Smooth muscle cell (in vitro differentiated cells): ENCODE results near the gene SLC23A1. TPM values are rescaled to one million over a fixed set of nuclear protein-coding genes. Genes with fewer than 3 reads are reported as not detected.

Experiments
- DNase-seq: peaks from one replicate; lab custom pipeline; 2025; ENCODE audit not compliant: unreplicated experiment; lab: John Stamatoyannopoulos, UW
- H2AFZ ChIP-seq: fragments of 200-600 bp; sonication (generic); 2 replicates; pipeline ENCODE4 v1.6.0; 2016; ENCODE audit warnings: antibody characterized with exemption, low read depth, mild to moderate bottlenecking
- H3F3A ChIP-seq: fragments of 200-600 bp; sonication (generic); 2 replicates; pipeline ENCODE4 v1.6.0; 2017; ENCODE audit warnings: antibody characterized with exemption, low read depth
- H3K27ac ChIP-seq: fragments of 200-600 bp; sonication (generic); 2 replicates; pipeline ENCODE4 v1.5.1; 2016; ENCODE audit warnings: low read depth, mild to moderate bottlenecking
- H3K27me3 ChIP-seq: fragments of 200-600 bp; sonication (generic); 2 replicates; pipeline ENCODE4 v1.6.1; 2016; ENCODE audit warnings: low read depth, mild to moderate bottlenecking
- H3K36me3 ChIP-seq: fragments of 200-600 bp; sonication (generic); 2 replicates; pipeline ENCODE4 v1.5.1; 2016; ENCODE audit warnings: low read depth
- H3K4me1 ChIP-seq: fragments of 200-600 bp; sonication (generic); 2 replicates; pipeline ENCODE4 v1.5.1; 2016; ENCODE audit warnings: low read depth
- H3K4me2 ChIP-seq: fragments of 200-600 bp; sonication (generic); 2 replicates; pipeline ENCODE4 v1.6.0; 2016; ENCODE audit warnings: mild to moderate bottlenecking
- H3K4me3 ChIP-seq: fragments of 200-600 bp; sonication (generic); 2 replicates; pipeline ENCODE4 v1.5.1; 2016; ENCODE audit warnings: mild to moderate bottlenecking
- H3K79me2 ChIP-seq: fragments of 200-600 bp; sonication (generic); 2 replicates; pipeline ENCODE4 v1.6.0; 2016; ENCODE audit warnings: low read depth, mild to moderate bottlenecking
- H3K9ac ChIP-seq: fragments of 200-600 bp; sonication (generic); 2 replicates; pipeline ENCODE4 v1.6.0; 2016; ENCODE audit warnings: low read depth
- H3K9me3 ChIP-seq: fragments of 200-600 bp; sonication (generic); replicated peaks from 2 replicates; pipeline ENCODE4 v1.5.1; 2016; ENCODE audit warnings: low read depth
- H4K20me1 ChIP-seq: fragments of 200-600 bp; sonication (generic); 2 replicates; pipeline ENCODE4 v1.6.0; 2016; ENCODE audit warnings: low read depth
- CTCF ChIP-seq: fragments of 200-600 bp; sonication (generic); IDR thresholded peaks from 2 replicates; pipeline ENCODE4 v1.5.1; 2017; ENCODE audit warnings: borderline replicate concordance, mild to moderate bottlenecking, antibody characterized with exemption; ENCODE audit not compliant: insufficient read depth, poor library complexity, severe bottlenecking
- WGBS: methylation state at CpG from one replicate; pipeline ENCODE4 v1.1.7; 2016; ENCODE audit warnings: low lambda C conversion rate; 5-methylcytosine and 5-hydroxymethylcytosine counted together
- polyA plus RNA-seq: library from polyadenylated mRNA; unstranded; fragments of >200 nt; fragmentation: Nextera tagmentation; extraction: Ambion mirVana; gene quantifications from 2 replicates; pipeline ENCODE4 v1.2.1, GENCODE V29; 2016
- total RNA-seq: library from RNA; depleted of rRNA; stranded (reverse); fragments of >200 nt; gene quantifications from 2 replicates; pipeline ENCODE4 v1.2.3, GENCODE V29; 2014

Gene SLC23A1
- total and polyA plus RNA-seq, 2 experiments from 2014 or later = 0.22 TPM; not detected in 1

GRCh38 chr5:139340051-139340450, 43.0 kb downstream of the SLC23A1 start:
- Histone ChIP-seq H3F3A (peaks cover 13% of the 10 kb centered on the region), H3K4me1 (peaks cover 21% of the 10 kb centered on the region), H3K27ac (no peak overlapping the region), H3K4me3 (no peak overlapping the region), H3K9ac (no peak overlapping the region), H2AFZ (no peak overlapping the region), H3K9me3 (no peaks in the 10 kb centered on the region), H3K36me3 (no peaks in the 10 kb centered on the region), H3K79me2 (peaks cover 34% of the 10 kb centered on the region), H4K20me1 (peaks cover 28% of the 10 kb centered on the region), H3K4me2 (no peak overlapping the region), H3K27me3 (no peaks in the 10 kb centered on the region)
- no peak for TF ChIP-seq CTCF
- 59% methylated on average over 2 of the region's 2 CpGs for WGBS
- DNase-seq = no peak

- no peak for DNase-seq
- Histone ChIP-seq H3K9ac (no peak overlapping the region), H3K27ac (no peak overlapping the region), H3K79me2 (no peaks in the 10 kb centered on the region), H3K4me3 (no peak overlapping the region), H2AFZ (no peak overlapping the region), H3K36me3 (peaks cover 4% of the 10 kb centered on the region), H3K9me3 (no peaks in the 10 kb centered on the region), H3F3A (peaks cover 30% of the 10 kb centered on the region), H3K27me3 (no peaks in the 10 kb centered on the region), H4K20me1 (peaks cover 28% of the 10 kb centered on the region), H3K4me2 (no peak overlapping the region), H3K4me1 (no peaks in the 10 kb centered on the region)
- 86% methylated on average over 6 of the region's 6 CpGs for WGBS
- no peak for TF ChIP-seq CTCF
These were observed 47.3 kb downstream of the SLC23A1 start for GRCh38 chr5:139335811-139336210.

Other genes with a start within 250 kb of the SLC23A1 start
- 45.5 and 52.6 TPM in 2 replicates for gene SIL1, start 184.9 kb downstream of the SLC23A1 start, total RNA-seq
- 119 and 126 TPM in 2 replicates for gene SIL1, start 184.9 kb downstream of the SLC23A1 start, polyA plus RNA-seq
- gene MATR3, start 89.6 kb downstream of the SLC23A1 start, total RNA-seq = 267 and 353 TPM in 2 replicates
- 151 and 169 TPM in 2 replicates for gene MATR3, start 89.6 kb downstream of the SLC23A1 start, polyA plus RNA-seq
- 96.1 and 98.1 TPM in 2 replicates for gene PAIP2, start 41.4 kb downstream of the SLC23A1 start, total RNA-seq
- 120 and 123 TPM in 2 replicates for gene PAIP2, start 41.4 kb downstream of the SLC23A1 start, polyA plus RNA-seq
- not detected in 2 replicates for gene MZB1, start 6.6 kb upstream of the SLC23A1 start, total RNA-seq
- gene MZB1, start 6.6 kb upstream of the SLC23A1 start, polyA plus RNA-seq = 0.19 TPM in 1 of 2 replicates, not detected in the other
- gene PROB1, start 11.8 kb upstream of the SLC23A1 start, total RNA-seq = 0.90 and 1.2 TPM in 2 replicates
- 3.8 and 5.7 TPM in 2 replicates for gene PROB1, start 11.8 kb upstream of the SLC23A1 start, polyA plus RNA-seq
- 2.0 and 4.0 TPM in 2 replicates for gene SPATA24, start 20.8 kb upstream of the SLC23A1 start, total RNA-seq
- 2.2 and 2.6 TPM in 2 replicates for gene SPATA24, start 20.8 kb upstream of the SLC23A1 start, polyA plus RNA-seq
- 6.3 and 16.9 TPM in 2 replicates for gene DNAJC18, start 56.2 kb upstream of the SLC23A1 start, total RNA-seq
- 9.6 and 15.4 TPM in 2 replicates for gene DNAJC18, start 56.2 kb upstream of the SLC23A1 start, polyA plus RNA-seq
- gene ECSCR, start 79.4 kb upstream of the SLC23A1 start, total RNA-seq = 1.7 TPM in 1 of 2 replicates, not detected in the other
- 0.41 and 0.52 TPM in 2 replicates for gene ECSCR, start 79.4 kb upstream of the SLC23A1 start, polyA plus RNA-seq
- gene SMIM33, start 87.7 kb upstream of the SLC23A1 start, total RNA-seq = not detected in 2 replicates
- gene SMIM33, start 87.7 kb upstream of the SLC23A1 start, polyA plus RNA-seq = not detected in 2 replicates
- 5.8 and 7.5 TPM in 2 replicates for gene STING1, start 99.5 kb upstream of the SLC23A1 start, total RNA-seq
- 7.8 and 9.6 TPM in 2 replicates for gene STING1, start 99.5 kb upstream of the SLC23A1 start, polyA plus RNA-seq
- gene UBE2D2, start 178.0 kb upstream of the SLC23A1 start, total RNA-seq = 69.3 and 76.5 TPM in 2 replicates
- gene UBE2D2, start 178.0 kb upstream of the SLC23A1 start, polyA plus RNA-seq = 174 and 200 TPM in 2 replicates